GM12891 (cell line): Measurements from ENCODE around the gene WHRN.

Experiments used
- POLR2A ChIP-seq: IDR thresholded peaks from 2 replicates; pipeline ENCODE4 v1.6.1; 2011; ENCODE audit warnings: low read depth, low read length, control low read depth
- POU2F2 ChIP-seq: IDR thresholded peaks from 2 replicates; pipeline ENCODE4 v1.6.1; 2011; ENCODE audit warnings: low read depth, mild to moderate bottlenecking, control low read depth, low read length, moderate library complexity
- SPI1 ChIP-seq: IDR thresholded peaks from 2 replicates; pipeline ENCODE4 v1.6.1; 2011; ENCODE audit warnings: low read depth, low read length, control low read depth
- TAF1 ChIP-seq: IDR thresholded peaks from 2 replicates; pipeline ENCODE4 v1.6.1; 2011; ENCODE audit warnings: low read depth, low read length, control low read depth

DNA sequence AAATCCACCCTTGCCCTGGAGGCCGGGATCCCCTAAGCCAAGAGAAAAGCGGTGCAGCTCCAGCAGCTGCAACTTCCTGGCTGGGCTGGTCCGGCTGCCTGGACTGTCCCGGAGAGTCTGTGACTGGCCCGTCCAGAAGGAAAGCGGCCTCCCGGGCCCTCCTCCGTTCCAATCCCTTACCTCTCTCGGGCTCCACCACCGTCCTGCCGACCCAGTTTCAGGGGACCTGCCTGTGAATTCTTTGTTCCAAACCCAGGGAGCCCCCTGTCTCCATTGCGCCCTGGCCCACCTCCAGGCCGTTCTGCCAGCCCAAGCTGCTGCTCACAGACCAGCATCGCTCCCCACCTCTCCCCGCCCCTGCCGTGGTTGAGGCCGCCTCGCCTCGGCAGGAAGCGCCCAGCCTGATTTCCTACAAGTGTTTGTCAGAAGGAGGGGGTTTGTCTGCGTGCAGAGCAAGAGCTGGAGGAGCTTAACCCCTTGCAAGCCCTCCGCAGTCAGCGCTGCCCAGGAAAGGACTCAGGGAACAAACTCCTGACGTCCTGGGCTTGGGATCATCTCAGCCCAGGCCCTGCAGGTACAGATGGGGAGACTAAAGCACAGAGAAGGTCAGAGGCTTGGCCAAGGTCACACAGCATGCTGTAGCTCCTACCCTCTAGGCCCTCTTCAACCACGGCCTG is 117.5 kb downstream of the WHRN start, which contains the start of gene AKNA:
- TF ChIP-seq POLR2A (peak; percentile 81), SPI1 (no peak), POU2F2 (peak; percentile 20; the same call in 1 of the 2 replicates), TAF1 (no peak)
